ENCODE measurements around the gene PDP2. TPM values are rescaled to one million over a fixed set of nuclear protein-coding genes. Genes with fewer than 3 reads are reported as not detected.
"Not testable (repeated sequence)": the region's sequence is repeated elsewhere in the genome, so short reads cannot be mapped to it uniquely, and the experiment has no call there.

The PDP2 gene
- total RNA-seq, 4 donors from 2014 or later: 3.7 to 11.7 (median 5.8) TPM

DNA sequence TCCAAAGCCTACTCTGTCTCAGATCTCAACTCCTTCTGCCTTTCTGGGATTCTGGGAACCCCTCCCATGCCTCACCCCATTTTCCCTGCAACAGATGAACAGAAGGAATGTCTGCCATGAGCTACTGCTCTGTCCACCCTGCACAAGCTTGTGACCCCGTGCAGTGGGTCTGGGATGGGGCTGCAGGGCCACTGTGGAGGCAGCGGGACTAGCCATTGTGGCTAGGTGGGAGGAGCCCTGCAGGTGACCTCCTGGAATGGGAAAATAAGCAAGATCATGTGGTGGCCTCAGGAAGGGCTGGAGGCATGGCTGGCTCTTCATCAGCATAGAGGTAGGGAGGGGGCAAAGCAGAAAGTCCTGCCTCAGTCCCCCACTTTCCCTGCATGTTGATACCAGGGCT is 13.7 kb downstream of the PDP2 start:
- no peak overlapping the region for H3K27ac ChIP-seq
- peaks cover 6 to 34% (median 8%) of the 10 kb centered on the region in 3 donors for H3K4me1 ChIP-seq
- H3K36me3 ChIP-seq: peaks cover 0 to 5% of the 10 kb centered on the region in 2 donors
- no peak for TF ChIP-seq EP300 (IDR thresholded peaks at IDR 0.05)
- no peak for TF ChIP-seq POLR2AphosphoS5 (IDR thresholded peaks at IDR 0.05)
- TF ChIP-seq, protein P1, sequence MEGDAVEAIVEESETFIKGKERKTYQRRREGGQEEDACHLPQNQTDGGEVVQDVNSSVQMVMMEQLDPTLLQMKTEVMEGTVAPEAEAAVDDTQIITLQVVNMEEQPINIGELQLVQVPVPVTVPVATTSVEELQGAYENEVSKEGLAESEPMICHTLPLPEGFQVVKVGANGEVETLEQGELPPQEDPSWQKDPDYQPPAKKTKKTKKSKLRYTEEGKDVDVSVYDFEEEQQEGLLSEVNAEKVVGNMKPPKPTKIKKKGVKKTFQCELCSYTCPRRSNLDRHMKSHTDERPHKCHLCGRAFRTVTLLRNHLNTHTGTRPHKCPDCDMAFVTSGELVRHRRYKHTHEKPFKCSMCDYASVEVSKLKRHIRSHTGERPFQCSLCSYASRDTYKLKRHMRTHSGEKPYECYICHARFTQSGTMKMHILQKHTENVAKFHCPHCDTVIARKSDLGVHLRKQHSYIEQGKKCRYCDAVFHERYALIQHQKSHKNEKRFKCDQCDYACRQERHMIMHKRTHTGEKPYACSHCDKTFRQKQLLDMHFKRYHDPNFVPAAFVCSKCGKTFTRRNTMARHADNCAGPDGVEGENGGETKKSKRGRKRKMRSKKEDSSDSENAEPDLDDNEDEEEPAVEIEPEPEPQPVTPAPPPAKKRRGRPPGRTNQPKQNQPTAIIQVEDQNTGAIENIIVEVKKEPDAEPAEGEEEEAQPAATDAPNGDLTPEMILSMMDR (IDR thresholded peaks at IDR 0.05): no peak
- no peak for TF ChIP-seq POLR2A (IDR thresholded peaks at IDR 0.05)
- H3K4me3 ChIP-seq: no peak overlapping the region
- no peaks in the 10 kb centered on the region for H3K27me3 ChIP-seq
- no peak for ATAC-seq
- 77% methylated on average over 2 of the region's 2 CpGs; no CpG with 5 or more reads in 1 of the 2 donors for whole genome bisulfite sequencing, 2 donors (ENCODE audit: low coverage in 1 of 2)
- H3K9me3 ChIP-seq: no peaks in the 10 kb centered on the region

DNA sequence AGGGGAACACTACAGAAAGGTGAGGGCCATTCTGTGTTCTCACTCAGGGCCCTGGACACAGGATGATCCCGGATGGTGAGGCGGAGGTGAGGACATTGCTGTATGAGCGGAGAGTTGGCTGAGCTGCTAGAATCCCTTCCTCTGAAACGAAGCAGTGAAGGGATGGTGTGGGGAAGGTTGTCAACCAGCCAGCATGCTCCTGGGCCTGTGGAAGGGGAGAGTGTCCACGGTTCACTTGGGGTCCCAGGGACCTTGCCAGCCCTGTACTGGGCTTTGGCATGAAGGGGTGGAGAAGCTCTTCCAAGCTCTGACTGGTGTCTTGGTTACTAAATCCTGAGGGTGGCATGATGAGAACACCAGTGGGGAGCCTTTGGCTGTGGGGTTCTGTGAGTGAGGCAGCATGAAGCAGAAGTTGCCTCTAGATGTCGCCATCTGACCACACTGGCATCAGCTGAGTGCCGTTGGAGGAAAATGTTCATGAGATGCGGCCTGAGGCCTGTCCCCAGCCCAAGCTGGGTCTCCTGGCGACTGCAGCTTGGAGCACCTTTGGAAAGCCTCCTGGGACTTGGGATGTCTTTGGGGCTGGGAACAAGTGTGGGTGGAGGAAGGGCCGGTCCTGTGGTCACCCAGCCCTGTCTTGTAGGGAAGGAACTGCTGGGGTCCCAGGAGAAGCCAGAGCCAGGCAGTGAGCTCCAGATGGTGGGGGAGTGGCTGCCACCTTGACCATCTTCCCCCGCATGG is 14.8 kb downstream of the PDP2 start:
- Histone ChIP-seq H3K4me3 (no peak overlapping the region), H3K27ac (peak overlapping the region in 3 of 4 donors; percentile 31 to 93 (median 38))

DNA sequence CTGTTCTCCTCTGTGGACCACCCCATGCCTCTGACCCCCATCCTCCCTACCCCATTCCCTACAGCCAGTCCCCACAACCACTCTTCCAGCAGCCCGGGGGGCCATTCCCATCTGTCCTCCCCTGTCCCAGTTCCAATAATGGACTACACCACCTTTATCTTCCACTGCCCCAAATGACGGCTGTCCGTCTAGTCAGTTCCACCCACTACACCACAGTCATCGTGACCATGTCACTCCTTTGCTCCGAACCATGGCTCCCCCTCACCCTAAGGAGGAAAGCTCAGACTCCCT is 15.3 kb downstream of the PDP2 start:
- H3K36me3 ChIP-seq: peaks cover 0 to 5% of the 10 kb centered on the region in 2 donors
- H3K9me3 ChIP-seq: no peaks in the 10 kb centered on the region
- no peak for TF ChIP-seq POLR2AphosphoS5 (IDR thresholded peaks at IDR 0.05)
- no peak for TF ChIP-seq POLR2A (IDR thresholded peaks at IDR 0.05)
- no peak for TF ChIP-seq EP300 (IDR thresholded peaks at IDR 0.05)
- TF ChIP-seq, protein P1 (IDR thresholded peaks at IDR 0.05): no peak
- no peak overlapping the region for H3K4me3 ChIP-seq
- no peaks in the 10 kb centered on the region for H3K27me3 ChIP-seq
- 83 to 94% methylated on average over 3 to 5 of the region's 5 CpGs for WGBS, 2 donors (ENCODE audit: low coverage in 1 of 2)
- ATAC-seq: no peak
- H3K27ac ChIP-seq: peak overlapping the region in 3 of 4 donors; percentile 31 to 93 (median 38)
- H3K4me1 ChIP-seq: peaks cover 19 to 50% (median 23%) of the 10 kb centered on the region in 3 donors

More for the DNA sequence above, 14.8 kb downstream of the PDP2 start:
- 27 to 51% methylated on average over 6 to 10 of the region's 11 CpGs for WGBS, 2 donors (ENCODE audit: low coverage in 1 of 2)
- Histone ChIP-seq H3K36me3 (peaks cover 0 to 5% of the 10 kb centered on the region in 2 donors), H3K4me1 (peaks cover 14 to 45% (median 18%) of the 10 kb centered on the region in 3 donors), H3K9me3 (no peaks in the 10 kb centered on the region), H3K27me3 (no peaks in the 10 kb centered on the region)
- no peak for TF ChIP-seq EP300 (IDR thresholded peaks at IDR 0.05)
- TF ChIP-seq, protein P1 (IDR thresholded peaks at IDR 0.05): peak; percentile 77 to 93 (median 83)
- ATAC-seq: peak; percentile 68

DNA sequence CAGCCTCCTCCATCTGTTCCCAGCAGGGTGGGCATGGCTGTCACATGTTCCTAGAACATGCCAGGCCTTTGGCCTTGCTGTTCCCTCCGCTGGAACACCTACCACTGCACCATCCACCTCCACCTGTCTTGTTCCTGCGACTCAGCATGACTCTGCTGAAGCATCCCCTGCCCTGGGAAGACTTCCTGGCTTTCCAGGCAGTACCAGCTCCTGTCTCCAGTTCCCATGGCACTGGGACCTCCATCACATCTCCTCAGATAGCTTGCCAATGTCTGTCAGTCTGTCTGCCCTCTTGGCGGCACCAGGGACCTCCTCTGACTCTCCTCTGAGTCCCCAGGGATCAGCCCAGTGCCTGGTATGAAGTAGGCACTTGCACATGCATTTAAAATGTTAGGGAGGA is 15.7 kb downstream of the PDP2 start:
- no peak for TF ChIP-seq POLR2A (IDR thresholded peaks at IDR 0.05)
- no peak for TF ChIP-seq EP300 (IDR thresholded peaks at IDR 0.05)
- TF ChIP-seq, protein P1 (IDR thresholded peaks at IDR 0.05): no peak
- TF ChIP-seq POLR2AphosphoS5 (IDR thresholded peaks at IDR 0.05): no peak
- no peak overlapping the region for H3K4me3 ChIP-seq
- H3K4me1 ChIP-seq: peaks cover 21 to 54% (median 27%) of the 10 kb centered on the region in 3 donors
- no peaks in the 10 kb centered on the region for H3K27me3 ChIP-seq
- no peaks in the 10 kb centered on the region for H3K9me3 ChIP-seq
- 90 to 100% methylated on average over 2 of the region's 3 CpGs for WGBS, 2 donors (ENCODE audit: low coverage in 1 of 2)
- H3K27ac ChIP-seq: peak overlapping the region in 3 of 4 donors; percentile 31 to 93 (median 38)
- ATAC-seq: no peak
- H3K36me3 ChIP-seq: peaks cover 0 to 5% of the 10 kb centered on the region in 2 donors

DNA sequence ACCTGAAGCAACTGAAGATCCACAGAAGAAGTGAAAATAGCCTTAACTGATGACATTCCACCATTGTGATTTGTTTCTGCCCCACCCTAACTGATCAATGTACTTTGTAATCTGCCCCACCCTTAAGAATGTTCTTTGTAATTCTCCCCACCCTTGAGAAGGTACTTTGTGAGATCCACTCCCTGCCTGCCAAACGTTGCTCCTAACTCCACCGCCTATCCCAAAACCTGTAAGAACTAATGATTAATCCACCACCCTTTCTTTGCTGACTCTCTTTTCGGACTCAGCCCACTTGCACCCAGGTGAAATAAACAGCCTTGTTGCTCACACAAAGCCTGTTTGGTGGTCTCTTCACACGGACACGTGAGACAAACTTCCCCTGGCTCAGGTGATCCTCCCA is 16.4 kb downstream of the PDP2 start:
- ATAC-seq: not testable (repeated sequence)
- H3K27ac ChIP-seq: peak overlapping the region in 2 of 4 donors; percentile 47 to 93

More for the DNA sequence above, 16.4 kb downstream of the PDP2 start:
- 74 to 79% methylated on average over 3 to 5 of the region's 5 CpGs for WGBS, 2 donors (ENCODE audit: low coverage in 1 of 2)
- H3K27me3 ChIP-seq, H3K9me3 ChIP-seq, H3K36me3 ChIP-seq, H3K4me3 ChIP-seq: not testable (repeated sequence)
- H3K4me1 ChIP-seq: peaks cover 26 to 60% (median 34%) of the 10 kb centered on the region in 3 donors
